AG09309 (cell line): ENCODE measurements around the gene OR2L2.

ENCODE experiments used
- DNase-seq: peaks from one replicate; pipeline ENCODE4 v3.0.0-alpha.2; 2010; ENCODE audit warnings: low read depth
- H3K4me3 ChIP-seq: 2 replicates; pipeline ENCODE4 v1.5.1; 2011; ENCODE audit warnings: mild to moderate bottlenecking, low read depth, low read length, moderate library complexity; ENCODE audit not compliant: control insufficient read depth
- CTCF ChIP-seq: IDR thresholded peaks from 2 replicates; pipeline ENCODE4 v1.5.1; 2011; ENCODE audit warnings: mild to moderate bottlenecking, low read depth, low read length, inconsistent platforms; ENCODE audit not compliant: insufficient read depth, control insufficient read depth; ENCODE audit errors: missing control alignments

OR2L2 gene

GRCh38 chr1:248029770-248030169 lies at the start of gene OR2L2:
TSS of gene OR2L2 (plus strand) at chr1:248030070. CDS start at chr1:248038268, 8,198 bp downstream.
- no peak for DNase-seq
- H3K4me3 ChIP-seq = no peak within 1 kb of the TSS
- no peak for TF ChIP-seq CTCF

- H3K4me3 ChIP-seq = no peak overlapping the region
- DNase-seq = no peak
- TF ChIP-seq CTCF = no peak
Measured at GRCh38 chr1:247992986-247993385, 36.9 kb upstream of the OR2L2 start.

GRCh38 chr1:247998811-247999210 lies 31.1 kb upstream of the OR2L2 start:
- H3K4me3 ChIP-seq = no peak overlapping the region
- DNase-seq = no peak
- TF ChIP-seq CTCF = no peak

- no peak for DNase-seq
- no peak overlapping the region for H3K4me3 ChIP-seq
- TF ChIP-seq CTCF = no peak
Measured at GRCh38 chr1:248000169-248000568, 29.7 kb upstream of the OR2L2 start.

GRCh38 chr1:248007778-248008177 lies 22.1 kb upstream of the OR2L2 start:
- no peak for DNase-seq
- no peak for TF ChIP-seq CTCF
- no peak overlapping the region for H3K4me3 ChIP-seq

- DNase-seq = no peak
- TF ChIP-seq CTCF = no peak
- H3K4me3 ChIP-seq = no peak overlapping the region
Measured at GRCh38 chr1:248009681-248010080, 20.2 kb upstream of the OR2L2 start.

- no peak for TF ChIP-seq CTCF
- H3K4me3 ChIP-seq = no peak within 1 kb of the TSS
- no peak for DNase-seq
Measured at GRCh38 chr1:248013229-248013710, 16.6 kb upstream of the OR2L2 start, which contains the start of gene OR2L5. TSS of gene OR2L5 (plus strand) at chr1:248013660. CDS start at chr1:248021948, 8,288 bp downstream.
